Testis (tissue), 2 donors: Measurements from ENCODE around the gene ADK.

Experiments
- POLR2A ChIP-seq: fragments of 450-650 bp; IDR thresholded peaks from one replicate; pipeline ENCODE4 v1.6.1; 2017; ENCODE audit warnings: antibody characterized with exemption, mild to moderate bottlenecking, moderate library complexity
- TF ChIP-seq, protein P1 (sequence below), 3 experiments: fragments of 450-650 bp in 2 of 3; fragments of 200-600 bp in 1 of 3; sonication (generic) in 1 of 3; IDR thresholded peaks; one replicate each; pipeline ENCODE4 v1.5.1; 2016 to 2019; ENCODE audit warnings: antibody characterized with exemption in 3 of 3, mild to moderate bottlenecking in 2 of 3, moderate library complexity in 1 of 3

DNA sequence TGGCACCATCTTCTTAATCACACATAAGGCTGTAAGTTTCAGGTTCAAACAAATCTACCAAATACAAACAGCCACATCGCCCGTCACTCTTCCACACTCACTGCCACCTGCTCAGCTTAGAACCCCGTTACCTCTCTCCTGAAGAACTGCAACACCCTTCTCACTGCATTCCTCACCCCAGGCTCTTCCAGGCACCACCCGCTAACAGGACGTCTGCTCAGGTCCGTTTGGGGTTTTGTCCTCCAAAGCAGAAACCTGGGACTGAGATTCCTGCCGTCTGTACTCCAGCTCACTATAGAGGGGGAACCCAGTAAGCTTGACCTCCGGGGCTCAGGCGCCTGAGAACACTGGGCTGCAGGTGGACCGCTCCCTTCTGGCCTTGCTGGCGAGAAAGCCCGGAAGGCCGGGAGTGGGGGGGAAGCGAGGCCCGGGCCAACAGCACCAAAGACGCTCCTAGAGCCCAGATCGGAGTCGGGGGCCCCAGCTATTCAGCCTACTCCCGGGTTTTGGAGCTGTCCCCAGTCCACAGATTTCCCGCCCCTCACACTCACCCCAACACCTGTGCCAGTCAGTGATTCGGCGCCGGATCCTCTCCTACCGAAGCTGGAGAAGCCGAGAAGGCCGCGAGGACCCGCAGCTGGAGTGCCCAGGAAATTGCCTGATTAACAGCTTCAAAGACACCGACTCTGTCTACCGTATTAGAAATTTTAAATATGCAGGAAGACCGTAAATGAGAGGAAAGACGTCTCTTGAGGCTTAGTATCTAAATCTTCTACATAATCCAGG lies 624 bp upstream of the ADK start, which contains the start of gene AP3M1:
- TF ChIP-seq, protein P1, sequence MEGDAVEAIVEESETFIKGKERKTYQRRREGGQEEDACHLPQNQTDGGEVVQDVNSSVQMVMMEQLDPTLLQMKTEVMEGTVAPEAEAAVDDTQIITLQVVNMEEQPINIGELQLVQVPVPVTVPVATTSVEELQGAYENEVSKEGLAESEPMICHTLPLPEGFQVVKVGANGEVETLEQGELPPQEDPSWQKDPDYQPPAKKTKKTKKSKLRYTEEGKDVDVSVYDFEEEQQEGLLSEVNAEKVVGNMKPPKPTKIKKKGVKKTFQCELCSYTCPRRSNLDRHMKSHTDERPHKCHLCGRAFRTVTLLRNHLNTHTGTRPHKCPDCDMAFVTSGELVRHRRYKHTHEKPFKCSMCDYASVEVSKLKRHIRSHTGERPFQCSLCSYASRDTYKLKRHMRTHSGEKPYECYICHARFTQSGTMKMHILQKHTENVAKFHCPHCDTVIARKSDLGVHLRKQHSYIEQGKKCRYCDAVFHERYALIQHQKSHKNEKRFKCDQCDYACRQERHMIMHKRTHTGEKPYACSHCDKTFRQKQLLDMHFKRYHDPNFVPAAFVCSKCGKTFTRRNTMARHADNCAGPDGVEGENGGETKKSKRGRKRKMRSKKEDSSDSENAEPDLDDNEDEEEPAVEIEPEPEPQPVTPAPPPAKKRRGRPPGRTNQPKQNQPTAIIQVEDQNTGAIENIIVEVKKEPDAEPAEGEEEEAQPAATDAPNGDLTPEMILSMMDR (IDR thresholded peaks at IDR 0.05), result no peak
- no peak for TF ChIP-seq POLR2A
